PC-3 (cell line): ENCODE measurements around the gene NELFA. TPM values are rescaled to one million over a fixed set of nuclear protein-coding genes. Genes with fewer than 3 reads are reported as not detected.
"Not testable (repeated sequence)": the region's sequence is repeated elsewhere in the genome, so short reads cannot be mapped to it uniquely, and the experiment has no call there.

Experiments used
- ATAC-seq: fragments of 200-7000 bp; cut with Tn5 transposase; 2 replicates; pipeline ENCODE4 v1.9.1; 2020; ENCODE audit warnings: mild to moderate bottlenecking, moderate library complexity
- BruUV-seq: library from RNA; stranded (reverse); fragments of 400-500 nt; replicated peaks from 2 replicates; lab custom pipeline; 2021; lab: Mats Ljungman, UMichigan
- CTCF ChIA-PET: fragments of 300-600 bp; sonication (Branson Sonifier 250); formaldehyde crosslinking; loops from one replicate; lab custom pipeline; 2022; ENCODE audit warnings: antibody characterized with exemption; lab: Charles Lee
- POLR2A ChIA-PET: fragments of 300-600 bp; sonication (Branson Sonifier 250); formaldehyde crosslinking; loops from one replicate; lab custom pipeline; 2022; ENCODE audit warnings: antibody characterized with exemption; ENCODE audit not compliant: unreplicated experiment; lab: Charles Lee
- DNase-seq: peaks from one replicate; pipeline ENCODE4 v3.0.0-alpha.2; 2015
- H2AFZ ChIP-seq: fragments of 300-600 bp; sonication (generic); 2 replicates; pipeline ENCODE4 v1.6.0; 2016; ENCODE audit warnings: antibody characterized with exemption, low read length
- H3F3A ChIP-seq: fragments of 300-600 bp; sonication (generic); one replicate; pipeline ENCODE4 v1.6.0; 2017; ENCODE audit warnings: antibody characterized with exemption, low read length, control low read depth, mild to moderate bottlenecking; ENCODE audit not compliant: unreplicated experiment
- H3K27ac ChIP-seq: fragments of 300-600 bp; sonication (generic); 2 replicates; pipeline ENCODE4 v1.5.1; 2016; ENCODE audit warnings: mild to moderate bottlenecking, low read length
- H3K27me3 ChIP-seq: fragments of 300-600 bp; sonication (generic); 2 replicates; pipeline ENCODE4 v1.6.1; 2016; ENCODE audit warnings: low read length, mixed read lengths
- H3K36me3 ChIP-seq: fragments of 300-600 bp; sonication (generic); 2 replicates; pipeline ENCODE4 v1.6.1; 2016; ENCODE audit warnings: low read depth, mixed run types, low read length, mixed read lengths
- H3K4me1 ChIP-seq: fragments of 300-600 bp; sonication (generic); 2 replicates; pipeline ENCODE4 v1.5.1; 2016; ENCODE audit warnings: low read length; ENCODE audit not compliant: insufficient read depth
- H3K4me2 ChIP-seq: fragments of 300-600 bp; sonication (generic); 2 replicates; pipeline ENCODE4 v1.6.0; 2016; ENCODE audit warnings: low read length
- H3K4me3 ChIP-seq: fragments of 300-600 bp; sonication (generic); 2 replicates; pipeline ENCODE4 v1.5.1; 2016; ENCODE audit warnings: mild to moderate bottlenecking, low read length, mixed read lengths
- H3K79me2 ChIP-seq: fragments of 300-600 bp; sonication (generic); 2 replicates; pipeline ENCODE4 v1.6.1; 2017; ENCODE audit warnings: low read length, mixed read lengths
- H3K9ac ChIP-seq: fragments of 300-600 bp; sonication (generic); 2 replicates; pipeline ENCODE4 v1.6.0; 2016; ENCODE audit warnings: mild to moderate bottlenecking, low read length
- H3K9me2 ChIP-seq: fragments of 300-600 bp; sonication (generic); replicated peaks from 2 replicates; pipeline ENCODE4 v1.6.1; 2016; ENCODE audit warnings: mixed run types, low read length, mixed read lengths
- H3K9me3 ChIP-seq: fragments of 300-600 bp; sonication (generic); 2 replicates; pipeline ENCODE4 v1.6.1; 2016; ENCODE audit warnings: low read length, mixed read lengths
- H4K20me1 ChIP-seq: fragments of 300-600 bp; sonication (generic); 2 replicates; pipeline ENCODE4 v1.6.1; 2016; ENCODE audit warnings: low read length, mixed read lengths
- CTCF ChIP-seq: fragments of 300-600 bp; sonication (generic); conservative IDR thresholded peaks from 2 replicates; pipeline ENCODE4 v1.5.1; 2017; ENCODE audit warnings: antibody characterized with exemption, low read depth, mild to moderate bottlenecking, low read length
- EZH2 ChIP-seq: fragments of 300-600 bp; sonication (generic); IDR thresholded peaks from one replicate; pipeline ENCODE4 v1.6.1; 2017; ENCODE audit warnings: antibody characterized with exemption, mild to moderate bottlenecking, low read length; ENCODE audit not compliant: unreplicated experiment
- EZH2phosphoT487 ChIP-seq: fragments of 300-600 bp; sonication (generic); IDR thresholded peaks from 2 replicates; pipeline ENCODE4 v1.6.1; 2018; ENCODE audit warnings: mild to moderate bottlenecking, antibody characterized with exemption, low read length, borderline replicate concordance
- intact Hi-C: fragments of 100-400 bp; cut with micrococcal nuclease; formaldehyde crosslinking; loops from 2 replicates; pipeline ENCODE4 v1.9.0; 2023
- total RNA-seq: library from RNA; depleted of rRNA; stranded (reverse); fragments of >200 nt; gene quantifications from 2 replicates; pipeline ENCODE4 v1.2.3, GENCODE V29; 2014

NELFA gene
- total RNA-seq, 1 experiment from 2014 or later = 30.0 TPM

- no TSS peak for BruUV-seq
- POLR2A ChIA-PET = no interaction called here
Measured at GRCh38 chr4:2036327-2036726, 27.6 kb upstream of the NELFA start.

GRCh38 chr4:2031161-2031560, 22.4 kb upstream of the NELFA start:
- H3K9me3 ChIP-seq, H3K36me3 ChIP-seq, CTCF ChIA-PET, BruUV-seq, H3K9ac ChIP-seq, intact Hi-C loops, H2AFZ ChIP-seq, H3K27ac ChIP-seq, ATAC-seq, H3K4me1 ChIP-seq, H4K20me1 ChIP-seq, H3F3A ChIP-seq, DNase-seq, H3K27me3 ChIP-seq, H3K4me2 ChIP-seq, H3K9me2 ChIP-seq, H3K4me3 ChIP-seq, H3K79me2 ChIP-seq: not testable (repeated sequence)
- POLR2A ChIA-PET = interaction anchor here (0.6 kb wide), 1 partner anchor 27 kb away, joined by 3 read pairs; no protein-coding TSS in a partner anchor

More at GRCh38 chr4:2036327-2036726, 27.6 kb upstream of the NELFA start:
- H3K27me3 ChIP-seq = no peaks in the 10 kb centered on the region
- H3K9me3 ChIP-seq = no peaks in the 10 kb centered on the region
- no peaks in the 10 kb centered on the region for H3F3A ChIP-seq
- no peaks in the 10 kb centered on the region for H3K79me2 ChIP-seq
- intact Hi-C loops = no loop called here
- TF ChIP-seq CTCF = no peak
- no peaks in the 10 kb centered on the region for H4K20me1 ChIP-seq
- H3K4me2 ChIP-seq = no peak overlapping the region
- no peaks in the 10 kb centered on the region for H3K9me2 ChIP-seq
- DNase-seq (no peak), ATAC-seq (no peak)
- CTCF ChIA-PET = no interaction called here
- H3K27ac ChIP-seq = no peak overlapping the region
- no peaks in the 10 kb centered on the region for H3K4me1 ChIP-seq
- no peak overlapping the region for H2AFZ ChIP-seq
- H3K36me3 ChIP-seq = no peaks in the 10 kb centered on the region
- H3K9ac ChIP-seq = no peak overlapping the region
- H3K4me3 ChIP-seq = no peak overlapping the region

- H3K27me3 ChIP-seq, H3K4me1 ChIP-seq, CTCF ChIA-PET, H3K9ac ChIP-seq, H3K9me3 ChIP-seq, H3K36me3 ChIP-seq, H3F3A ChIP-seq, H2AFZ ChIP-seq, POLR2A ChIA-PET, H3K79me2 ChIP-seq, H3K27ac ChIP-seq, H3K4me3 ChIP-seq, ATAC-seq, DNase-seq, BruUV-seq, H4K20me1 ChIP-seq, H3K9me2 ChIP-seq, H3K4me2 ChIP-seq: not testable (repeated sequence)
- intact Hi-C loops = loop anchor here (10.0 kb wide), 1 partner anchor 158 kb away; no protein-coding TSS in a partner anchor
Measured at GRCh38 chr4:2027120-2027519, 18.3 kb upstream of the NELFA start.

- ATAC-seq (no peak), DNase-seq (no peak)
- H3K4me1 ChIP-seq = no peaks in the 10 kb centered on the region
- no peak overlapping the region for H2AFZ ChIP-seq
- ChIA-PET POLR2A (no interaction called here), CTCF (no interaction called here)
- no peak overlapping the region for H3K4me2 ChIP-seq
- no peaks in the 10 kb centered on the region for H4K20me1 ChIP-seq
- H3K79me2 ChIP-seq = no peaks in the 10 kb centered on the region
- H3K9me3 ChIP-seq = no peaks in the 10 kb centered on the region
- H3K9ac ChIP-seq = no peak overlapping the region
- H3K36me3 ChIP-seq = no peaks in the 10 kb centered on the region
- H3K27me3 ChIP-seq = no peaks in the 10 kb centered on the region
- TF ChIP-seq CTCF = no peak
- TF ChIP-seq EZH2 = no peak
- no peak for TF ChIP-seq EZH2phosphoT487
- no peak overlapping the region for H3K27ac ChIP-seq
- H3K4me3 ChIP-seq = no peak overlapping the region
- H3F3A ChIP-seq = no peaks in the 10 kb centered on the region
- no peaks in the 10 kb centered on the region for H3K9me2 ChIP-seq
- BruUV-seq = no TSS peak
- intact Hi-C loops = loop anchor here (10.0 kb wide), 1 partner anchor 159 kb away; no protein-coding TSS in a partner anchor
Measured at GRCh38 chr4:2025817-2026216, 17.0 kb upstream of the NELFA start.
